Measurements from ENCODE around the gene FLOT2.

- no peak for TF ChIP-seq CTCF (IDR thresholded peaks at IDR 0.05; ENCODE audit: extremely low read depth in 1 of 2, insufficient read depth in 1 of 2, low read depth in 1 of 2, low read length in 2 of 2)
- no peak for TF ChIP-seq EZH2 (IDR thresholded peaks at IDR 0.05; ENCODE audit: borderline replicate concordance, low read depth, low read length, severe bottlenecking)
- no peak for TF ChIP-seq POLR2A (IDR thresholded peaks at IDR 0.05; ENCODE audit: low read depth, low read length)
- TF ChIP-seq MYC (IDR thresholded peaks at IDR 0.05; ENCODE audit: low read depth, low read length): no peak
- TF ChIP-seq POLR2AphosphoS5 (IDR thresholded peaks at IDR 0.05; ENCODE audit: insufficient read depth, low read depth, low read length): peak; percentile 88
Measured at GRCh38 chr17:28925912-28926365, 28.4 kb upstream of the FLOT2 start.

All from endothelial cell of umbilical vein (primary cell).